HG03575 (cell line): Measurements from ENCODE around the gene CERKL.

Source experiments
- ATAC-seq: cut with Tn5 transposase; IDR thresholded peaks from one replicate; pipeline ENCODE4 v1.9.1; 2021; ENCODE audit not compliant: unreplicated experiment, insufficient number of reproducible peaks, low FRiP score; ENCODE audit errors: extremely low read depth

The CERKL gene

DNA sequence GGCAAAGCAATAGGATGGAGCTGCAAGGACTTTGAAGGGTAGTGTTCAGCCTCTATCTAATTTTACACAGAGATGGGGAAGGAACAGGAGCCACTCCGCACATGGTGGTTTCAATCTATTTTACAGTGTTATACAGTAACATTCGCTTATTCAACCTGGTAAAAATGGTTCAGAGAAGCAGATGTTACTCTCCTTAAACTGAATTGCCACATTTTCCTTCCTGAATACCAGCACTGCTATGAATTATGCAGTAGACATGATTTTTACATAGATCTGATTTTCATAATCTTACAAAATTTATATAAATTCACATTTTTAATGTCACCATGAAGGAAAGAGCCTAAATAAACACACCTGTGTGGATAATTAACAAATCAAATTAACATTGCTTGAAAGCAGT lies 114.7 kb downstream of the CERKL start:
- no peak for ATAC-seq

DNA sequence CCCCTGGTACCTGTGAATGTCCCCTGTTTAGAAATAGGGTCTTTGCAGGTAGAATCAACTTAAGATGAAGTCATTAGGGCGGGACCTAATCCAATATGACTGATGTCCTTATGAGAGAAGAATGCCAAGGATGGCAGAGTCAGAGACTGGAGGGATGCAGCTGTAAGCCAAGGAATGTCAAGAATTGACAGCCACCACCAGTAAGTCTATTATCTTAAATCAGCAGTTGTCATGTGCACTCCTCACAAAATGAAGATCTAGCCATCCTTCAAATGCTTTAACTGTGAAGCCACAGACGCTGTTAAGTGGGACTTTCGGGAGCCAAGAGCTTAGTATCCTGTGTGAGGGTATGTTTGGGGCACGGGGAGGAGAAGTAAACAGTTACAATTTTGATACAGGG lies 116.5 kb downstream of the CERKL start:
- ATAC-seq = no peak

DNA sequence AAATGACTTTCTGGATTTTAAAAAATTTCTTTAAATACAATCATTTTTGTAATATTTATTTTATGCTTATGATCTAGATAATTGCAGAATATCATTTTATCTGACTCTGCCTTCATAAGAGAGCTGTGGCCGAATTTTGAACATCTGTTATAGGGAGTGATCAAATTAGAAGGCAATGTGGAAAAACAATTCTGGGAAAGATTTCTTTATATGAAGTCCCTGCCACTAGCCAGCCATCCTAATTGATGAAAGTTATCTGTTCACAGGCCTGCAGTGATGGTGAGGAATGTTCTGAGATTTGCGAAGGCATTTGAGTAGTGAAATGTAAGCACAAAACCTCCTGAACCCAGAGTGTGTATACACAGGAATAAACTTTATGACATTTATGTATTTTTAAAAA lies 120.2 kb downstream of the CERKL start:
- ATAC-seq = no peak

DNA sequence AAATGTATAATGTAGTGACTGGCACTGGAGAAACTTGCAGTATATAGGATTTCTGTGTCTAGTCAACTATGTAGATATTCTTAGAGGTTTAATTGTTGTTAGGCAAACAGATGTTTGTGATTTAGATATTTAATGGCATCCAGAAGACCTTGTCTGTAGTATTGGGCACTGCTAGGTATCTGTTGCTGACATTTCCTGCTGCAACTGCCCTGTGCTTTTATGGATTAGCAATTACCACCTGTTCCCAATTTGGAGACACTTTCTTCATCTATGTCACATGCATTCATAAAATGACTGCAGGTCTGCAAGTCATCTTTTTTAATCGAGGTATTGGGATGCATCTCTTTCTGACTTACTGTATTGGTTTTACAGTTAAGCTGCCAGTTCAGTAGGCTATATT lies 128.5 kb downstream of the CERKL start:
- no peak for ATAC-seq

DNA sequence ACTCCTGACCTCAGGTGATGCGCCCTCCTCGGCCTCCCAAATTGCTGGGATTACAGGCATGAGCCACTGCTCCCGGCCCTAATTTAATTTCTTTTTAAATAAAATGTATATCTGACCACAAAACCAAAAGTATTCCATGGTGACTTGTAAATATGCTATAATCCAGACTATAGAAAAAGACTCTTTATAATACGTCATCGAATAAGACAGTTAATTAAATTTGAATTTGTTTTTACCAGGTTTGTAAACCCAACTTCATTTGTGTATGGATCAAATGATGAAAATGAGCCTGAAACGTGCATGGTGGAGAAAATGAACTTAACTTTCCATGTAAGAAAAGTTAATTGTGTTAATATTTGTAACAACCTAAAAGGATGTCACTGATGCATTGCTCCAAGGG lies 129.8 kb downstream of the CERKL start:
- ATAC-seq = no peak

DNA sequence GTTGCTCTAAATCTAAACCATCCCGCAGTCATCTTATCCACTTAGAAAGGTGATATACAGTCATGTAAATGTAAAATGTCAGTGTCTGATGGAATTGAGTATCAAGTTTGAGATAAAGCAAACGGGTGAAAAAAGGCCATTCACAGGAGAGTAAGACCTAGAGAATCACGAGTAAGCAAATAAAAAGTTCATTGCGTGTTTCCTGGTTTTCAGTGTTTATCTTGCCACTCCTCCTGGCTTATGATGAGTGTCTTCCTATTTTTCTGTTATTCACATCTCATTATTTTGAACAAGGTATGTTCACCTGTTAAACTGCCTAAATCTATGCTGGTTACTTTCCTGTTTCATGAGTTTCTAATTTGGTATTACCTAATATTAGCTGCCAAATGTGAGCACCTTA lies 130.9 kb downstream of the CERKL start:
- no peak for ATAC-seq

DNA sequence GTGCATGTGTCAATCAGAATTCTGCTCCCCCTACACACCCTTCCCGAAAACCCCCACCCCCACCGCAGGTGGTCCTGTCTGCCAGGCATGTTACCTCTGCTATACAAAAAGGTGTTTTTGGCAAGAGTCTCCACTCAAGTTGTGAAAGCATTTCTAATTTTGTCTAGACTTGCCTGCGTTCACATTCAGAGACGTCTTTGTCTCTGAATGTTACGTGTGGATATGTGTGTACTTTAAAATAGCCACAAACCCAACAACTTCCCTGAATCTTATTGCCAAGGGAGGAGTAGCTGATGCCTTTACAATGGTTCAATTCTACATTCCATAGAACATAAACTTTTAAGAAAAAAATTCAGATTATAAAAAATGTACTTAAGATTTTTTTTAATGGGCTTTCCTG lies 133.1 kb downstream of the CERKL start:
- no peak for ATAC-seq

DNA sequence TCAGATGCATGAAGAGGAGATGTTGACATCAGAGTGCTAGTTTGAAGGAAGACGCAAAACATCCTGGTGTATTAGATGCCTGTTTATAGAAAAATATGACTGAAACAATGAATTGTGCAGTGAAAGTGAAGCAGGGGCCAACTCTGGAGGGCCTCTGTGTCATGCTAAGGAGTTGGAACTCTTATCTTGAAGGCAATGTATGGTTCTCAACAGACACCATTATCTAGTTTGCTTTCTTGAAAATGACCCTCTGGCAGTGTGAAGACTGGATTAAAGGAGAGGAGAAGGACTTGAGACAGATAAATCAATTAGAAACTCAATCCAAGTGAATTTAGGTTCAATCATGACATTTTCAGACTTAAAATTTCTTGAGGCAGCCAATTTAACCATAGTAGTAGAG lies 136.7 kb downstream of the CERKL start:
- no peak for ATAC-seq

DNA sequence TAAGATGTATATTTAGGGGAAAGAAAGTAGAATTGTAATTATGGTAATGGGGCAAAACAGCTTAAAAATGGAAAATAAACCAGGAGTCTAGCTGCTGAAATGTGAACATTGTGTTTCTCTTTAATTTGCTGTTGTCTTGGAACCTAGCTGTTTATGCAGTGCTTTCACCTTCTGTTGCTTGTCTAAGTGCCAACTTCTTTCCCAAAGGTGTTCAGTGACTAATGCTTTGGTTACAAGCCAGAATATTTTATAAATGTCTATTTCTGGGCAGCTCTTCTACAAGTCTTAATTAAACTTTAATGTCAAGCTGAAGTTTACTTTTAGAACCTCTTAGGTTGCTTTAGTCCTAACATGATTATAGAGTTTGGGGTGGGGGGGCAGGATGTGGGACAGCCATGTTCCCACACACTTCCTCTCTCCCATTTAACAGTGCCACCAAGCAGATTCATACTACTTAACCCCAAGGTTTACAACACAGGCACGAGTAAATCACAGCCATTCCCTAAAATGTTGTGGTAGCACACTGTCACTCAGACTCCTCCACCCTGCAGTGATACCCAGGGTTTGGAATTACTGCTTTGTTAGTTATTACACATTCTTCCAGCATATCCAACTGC lies 139.1 kb downstream of the CERKL start:
- no peak for ATAC-seq

DNA sequence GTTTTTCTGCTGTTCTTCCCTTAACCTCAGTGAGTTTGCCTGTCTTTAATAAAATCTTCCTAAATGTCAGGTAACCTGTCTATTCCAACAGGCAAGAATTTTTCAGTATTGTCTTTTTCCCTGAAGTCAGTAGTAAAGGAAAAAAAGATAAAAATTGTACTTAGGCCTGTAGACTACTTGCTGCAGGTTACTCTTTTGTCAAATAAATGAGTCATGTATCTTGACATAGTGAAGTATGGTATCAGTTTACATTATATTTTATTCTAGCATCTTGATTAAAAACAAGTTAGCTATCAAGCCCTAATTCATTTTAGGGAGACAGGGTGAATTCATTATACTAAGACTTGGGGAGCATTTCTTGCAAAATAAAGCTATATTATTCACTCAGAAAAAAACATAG lies 139.9 kb downstream of the CERKL start:
- ATAC-seq = no peak

DNA sequence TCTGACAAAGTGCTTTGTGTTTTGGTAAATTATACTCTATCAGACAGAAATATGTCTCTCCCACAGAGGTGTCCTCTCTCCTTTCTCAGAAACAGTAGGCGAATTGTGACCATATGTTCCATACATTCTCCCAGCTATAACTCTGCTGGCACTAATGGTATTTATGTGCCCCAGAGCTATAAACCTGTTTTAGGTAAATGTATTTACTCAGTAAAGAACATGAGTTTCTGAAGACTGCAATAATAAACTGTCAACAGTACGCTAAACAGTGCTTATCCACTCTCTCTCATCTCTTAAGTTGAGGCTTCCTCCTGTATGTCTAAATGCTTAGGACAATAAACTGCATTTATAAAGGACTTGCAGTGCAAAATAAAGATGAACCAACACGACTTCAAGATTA lies 141.2 kb downstream of the CERKL start:
- no peak for ATAC-seq

DNA sequence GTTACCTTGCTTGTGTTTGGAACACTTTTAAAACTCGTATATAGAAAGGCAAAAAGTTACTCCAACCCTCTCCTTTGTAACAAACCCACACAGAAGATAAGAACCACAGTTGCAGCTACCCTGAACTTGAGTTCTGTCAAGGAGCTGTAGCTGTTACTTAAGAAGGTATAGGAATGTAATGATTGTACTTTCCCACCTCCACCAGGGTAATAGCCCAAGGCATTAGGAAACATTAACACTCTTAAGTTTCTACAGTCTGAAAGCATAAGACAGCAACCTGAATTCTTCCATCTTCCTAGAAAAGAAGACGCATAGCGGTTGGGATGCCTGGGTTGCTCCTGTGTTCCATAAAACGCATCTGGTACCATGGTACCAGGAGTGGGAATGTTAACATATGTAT lies 156.7 kb downstream of the CERKL start:
- no peak for ATAC-seq

DNA sequence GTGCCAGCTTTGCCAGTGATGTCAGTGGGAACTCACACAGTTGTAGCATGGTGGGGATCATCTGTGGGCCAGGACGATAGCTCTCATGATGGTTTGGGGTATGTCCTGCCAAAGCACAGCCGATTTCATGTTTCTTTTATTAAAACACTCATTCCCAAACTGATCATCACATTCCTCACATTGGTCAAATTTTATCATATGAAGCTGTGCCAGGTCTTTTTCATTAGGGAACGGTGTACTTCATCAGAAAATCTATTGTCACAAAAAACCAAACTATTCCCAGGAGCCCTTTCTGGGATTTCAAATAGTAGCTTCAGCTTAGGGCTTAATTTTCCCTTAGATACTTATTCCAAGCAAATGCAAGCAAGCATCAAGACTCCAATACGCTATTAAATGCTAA lies 157.7 kb downstream of the CERKL start:
- no peak for ATAC-seq
